ENCODE results near the gene CERT1.

CERT1 gene

GRCh38 chr5:75331095-75332090, 180.0 kb downstream of the CERT1 start:
- H3K9ac ChIP-seq (ENCODE audit: low read depth, low read length, poor library complexity, severe bottlenecking): no peak overlapping the region
- no peaks in the 10 kb centered on the region for H3K27me3 ChIP-seq (ENCODE audit: insufficient read depth, low read length, poor library complexity, severe bottlenecking)
- TF ChIP-seq CTCF (conservative IDR thresholded peaks at IDR 0.05; ENCODE audit: low read length): peak; percentile 53
- no peak for TF ChIP-seq EZH2phosphoT487 (IDR thresholded peaks at IDR 0.05; ENCODE audit: borderline replicate concordance)
- no peaks in the 10 kb centered on the region for H4K20me1 ChIP-seq (ENCODE audit: insufficient read depth, low read length, poor library complexity, severe bottlenecking)
- H2AFZ ChIP-seq (ENCODE audit: low read length): peak overlapping the region; percentile 86; the same call in 1 of the 2 replicates
- H3K4me3 ChIP-seq (ENCODE audit: low read length, poor library complexity, severe bottlenecking): no peak overlapping the region
- H3K9me3 ChIP-seq (ENCODE audit: insufficient read depth, low read depth, low read length): no peaks in the 10 kb centered on the region
- H3K4me1 ChIP-seq (ENCODE audit: insufficient read depth, low read length, poor library complexity, severe bottlenecking): peaks cover 15% of the 10 kb centered on the region
- H3K79me2 ChIP-seq (ENCODE audit: insufficient read depth, low read length): no peaks in the 10 kb centered on the region
- no peaks in the 10 kb centered on the region for H3K9me2 ChIP-seq (replicated peaks; ENCODE audit: low read depth, low read length)
- H3F3A ChIP-seq (ENCODE audit: low read depth): no peaks in the 10 kb centered on the region
- no peaks in the 10 kb centered on the region for H3K36me3 ChIP-seq (ENCODE audit: insufficient read depth, low read length)
- H3K4me2 ChIP-seq (ENCODE audit: low read depth, low read length, poor library complexity, severe bottlenecking): no peak overlapping the region

GRCh38 chr5:75330404-75330803, 181.0 kb downstream of the CERT1 start:
- Histone ChIP-seq H2AFZ (ENCODE audit: low read length) (no peak overlapping the region), H3K9me2 (replicated peaks; ENCODE audit: low read depth, low read length) (no peaks in the 10 kb centered on the region), H4K20me1 (ENCODE audit: insufficient read depth, low read length, poor library complexity, severe bottlenecking) (no peaks in the 10 kb centered on the region), H3K9me3 (ENCODE audit: insufficient read depth, low read depth, low read length) (no peaks in the 10 kb centered on the region), H3K4me2 (ENCODE audit: low read depth, low read length, poor library complexity, severe bottlenecking) (no peak overlapping the region), H3K4me3 (ENCODE audit: low read length, poor library complexity, severe bottlenecking) (no peak overlapping the region), H3K79me2 (ENCODE audit: insufficient read depth, low read length) (no peaks in the 10 kb centered on the region), H3K27me3 (ENCODE audit: insufficient read depth, low read length, poor library complexity, severe bottlenecking) (no peaks in the 10 kb centered on the region), H3K9ac (ENCODE audit: low read depth, low read length, poor library complexity, severe bottlenecking) (no peak overlapping the region), H3K36me3 (ENCODE audit: insufficient read depth, low read length) (no peaks in the 10 kb centered on the region), H3K4me1 (ENCODE audit: insufficient read depth, low read length, poor library complexity, severe bottlenecking) (peaks cover 5% of the 10 kb centered on the region), H3F3A (ENCODE audit: low read depth) (no peaks in the 10 kb centered on the region)
- no peak for TF ChIP-seq CTCF (conservative IDR thresholded peaks at IDR 0.05; ENCODE audit: low read length)
- TF ChIP-seq EZH2phosphoT487 (IDR thresholded peaks at IDR 0.05; ENCODE audit: borderline replicate concordance): no peak
